DMS153 treated with DMSO at 0.1 percent for 48 hours (cell line): ENCODE measurements around the gene SYNPO.
A peak's percentile ranks its signal among the peaks of the same experiment; 100 is the strongest.

Source experiments
- DNase-seq: peaks from one replicate; lab custom pipeline; 2025; ENCODE audit not compliant: unreplicated experiment; lab: John Stamatoyannopoulos, UW

SYNPO gene

DNA sequence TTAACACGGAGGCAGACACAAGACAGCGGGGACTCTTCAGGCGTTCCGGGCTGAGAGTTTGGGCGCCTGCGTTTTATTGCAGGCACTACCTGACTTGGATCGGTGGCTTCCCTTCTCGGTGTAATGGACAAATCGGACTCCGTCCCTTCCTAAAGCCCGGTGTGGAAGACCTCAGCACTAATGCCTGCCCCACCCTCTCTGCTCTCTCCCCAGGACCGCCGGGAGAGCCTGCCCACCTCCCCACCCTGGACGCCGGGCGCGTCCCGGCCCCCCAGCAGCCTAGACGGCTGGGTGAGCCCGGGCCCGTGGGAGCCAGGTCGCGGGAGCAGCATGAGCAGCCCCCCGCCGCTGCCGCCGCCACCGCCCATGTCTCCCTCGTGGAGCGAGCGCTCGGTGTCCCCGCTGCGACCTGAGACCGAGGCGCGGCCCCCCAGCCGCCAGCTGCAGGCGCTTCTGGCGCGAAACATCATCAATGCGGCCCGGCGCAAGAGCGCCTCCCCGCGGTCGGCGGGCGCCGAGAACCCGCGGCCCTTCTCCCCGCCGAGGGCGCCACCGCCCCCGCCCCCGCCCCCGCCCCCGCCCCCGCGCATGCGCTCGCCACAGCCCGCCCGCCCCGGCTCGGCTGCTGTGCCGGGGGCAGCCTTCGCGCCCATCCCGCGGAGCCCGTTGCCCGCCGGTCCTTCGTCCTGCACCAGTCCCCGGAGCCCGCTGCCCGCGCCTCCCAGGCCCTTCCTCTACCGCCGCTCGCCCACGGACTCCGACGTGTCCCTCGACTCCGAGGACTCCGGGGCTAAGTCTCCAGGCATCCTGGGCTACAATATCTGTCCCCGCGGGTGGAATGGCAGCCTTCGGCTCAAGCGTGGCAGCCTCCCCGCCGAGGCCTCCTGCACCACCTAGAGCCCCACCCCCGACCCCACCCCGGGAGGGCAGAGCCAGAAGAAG lies 16.0 kb downstream of the SYNPO start:
- peak; percentile 4 for DNase-seq

DNA sequence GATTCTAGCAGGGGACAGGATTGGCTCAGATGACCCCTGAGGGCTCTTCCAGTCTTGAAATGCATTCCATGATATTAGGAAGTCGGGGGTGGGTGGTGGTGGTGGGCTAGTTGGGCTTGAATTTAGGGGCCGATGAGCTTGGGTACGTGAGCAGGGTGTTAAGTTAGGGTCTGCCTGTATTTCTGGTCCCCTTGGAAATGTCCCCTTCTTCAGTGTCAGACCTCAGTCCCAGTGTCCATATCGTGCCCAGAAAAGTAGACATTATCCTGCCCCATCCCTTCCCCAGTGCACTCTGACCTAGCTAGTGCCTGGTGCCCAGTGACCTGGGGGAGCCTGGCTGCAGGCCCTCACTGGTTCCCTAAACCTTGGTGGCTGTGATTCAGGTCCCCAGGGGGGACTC lies 17.7 kb downstream of the SYNPO start:
- no peak for DNase-seq

GRCh38 chr5:150658699-150659265 lies 18.3 kb downstream of the SYNPO start:
- no peak for DNase-seq

DNA sequence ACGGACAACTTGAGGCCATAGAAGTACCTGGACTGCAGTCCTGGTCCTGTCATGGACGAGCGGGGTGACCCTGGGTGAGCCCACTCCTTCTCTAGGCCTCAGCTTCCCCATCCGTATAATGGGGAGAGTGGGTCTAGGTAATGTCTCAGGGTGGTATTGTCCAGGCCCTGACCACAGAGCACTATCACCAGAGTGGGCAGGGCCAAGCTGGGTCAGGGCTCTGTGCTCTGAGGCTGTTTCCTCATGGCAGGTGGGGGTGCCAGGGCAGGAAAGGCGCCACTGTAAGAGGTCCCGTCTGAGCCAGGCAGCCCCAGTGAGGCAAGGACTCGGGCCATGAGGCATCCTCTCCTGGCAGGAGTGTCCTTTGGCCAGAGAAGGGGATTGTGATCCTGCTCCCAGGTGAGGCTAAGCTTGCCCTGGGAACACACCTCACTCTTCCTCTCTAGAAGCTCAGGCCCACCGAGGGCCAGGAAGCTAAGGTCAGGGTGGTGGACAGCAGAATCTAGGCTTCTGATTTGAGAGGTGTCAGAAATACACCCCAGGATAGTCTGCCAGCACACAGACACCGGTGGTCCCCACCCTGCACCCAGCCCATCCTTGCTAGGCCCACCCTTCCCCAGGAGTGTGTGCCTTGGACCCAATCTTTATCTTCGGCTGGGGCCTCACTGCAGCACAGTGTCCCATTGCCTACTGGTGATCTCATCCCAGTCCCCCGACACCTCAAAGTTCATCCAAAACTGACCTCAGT lies 19.1 kb downstream of the SYNPO start:
- no peak for DNase-seq

- no peak for DNase-seq
These were observed 19.8 kb downstream of the SYNPO start for GRCh38 chr5:150660108-150660831.

GRCh38 chr5:150661086-150661485 lies 20.6 kb downstream of the SYNPO start, which contains the start of gene MYOZ3:
MYOZ3 (plus strand) TSS chr5:150661251; CDS start chr5:150662942, 1,691 bp downstream.
- DNase-seq, result no peak

- no peak for DNase-seq
These were observed 21.5 kb downstream of the SYNPO start for GRCh38 chr5:150661821-150662596.

DNA sequence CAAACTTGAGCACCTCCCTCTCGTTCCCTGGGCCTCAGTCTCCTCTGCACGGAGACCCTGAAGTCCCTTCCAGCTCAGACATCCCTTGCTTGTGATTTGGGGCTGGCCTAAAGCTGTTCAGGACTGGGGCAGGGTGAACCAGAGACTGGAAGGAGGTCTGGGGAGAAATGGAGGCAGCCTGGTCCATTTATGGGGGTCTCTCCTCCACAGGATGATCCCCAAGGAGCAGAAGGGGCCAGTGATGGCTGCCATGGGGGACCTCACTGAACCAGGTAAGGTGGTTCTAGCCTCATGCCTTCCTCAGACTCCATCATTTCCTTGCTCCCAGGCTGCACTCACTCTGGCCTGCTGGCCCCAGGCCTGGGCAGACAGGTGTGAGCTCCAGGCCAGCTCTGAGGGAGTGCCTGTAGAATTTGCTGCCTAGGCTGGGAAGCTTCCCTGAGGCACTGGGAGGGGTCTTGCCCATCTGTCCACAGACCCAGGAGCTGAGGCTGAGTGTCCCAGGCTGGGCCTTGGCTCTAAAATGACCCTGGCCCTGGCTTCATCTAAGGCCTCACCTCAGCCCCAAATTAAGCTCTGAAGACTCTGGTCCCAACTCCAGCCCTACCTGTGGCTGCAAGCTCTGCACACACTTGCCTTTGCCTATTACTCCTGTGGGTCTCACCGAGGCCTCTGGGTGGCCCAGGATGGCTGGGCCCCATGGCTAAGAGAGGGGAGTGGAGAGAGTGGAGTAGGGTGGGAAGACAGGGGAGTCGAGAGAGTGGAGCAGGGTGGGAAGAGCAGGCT lies 22.5 kb downstream of the SYNPO start:
- no peak for DNase-seq

DNA sequence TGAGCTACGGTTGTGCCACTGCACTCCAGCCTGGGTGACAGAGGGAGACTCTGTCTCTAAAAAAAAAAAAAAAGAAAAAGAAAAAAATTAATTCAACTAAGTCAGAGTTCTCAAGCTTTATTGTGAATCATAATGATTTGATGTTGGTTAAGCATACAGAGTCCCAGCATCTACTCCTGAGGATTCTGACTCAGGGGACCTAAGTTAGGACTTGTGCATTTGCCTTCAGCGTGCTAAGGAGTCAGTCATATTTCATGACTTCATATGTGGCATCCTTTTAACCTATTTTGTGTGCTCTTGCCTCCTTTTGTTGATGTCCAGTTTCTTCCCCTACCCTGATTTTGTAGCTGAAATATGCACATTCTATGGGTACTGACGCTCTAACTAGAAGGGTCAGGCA lies 23.5 kb downstream of the SYNPO start:
- DNase-seq, result no peak

DNA sequence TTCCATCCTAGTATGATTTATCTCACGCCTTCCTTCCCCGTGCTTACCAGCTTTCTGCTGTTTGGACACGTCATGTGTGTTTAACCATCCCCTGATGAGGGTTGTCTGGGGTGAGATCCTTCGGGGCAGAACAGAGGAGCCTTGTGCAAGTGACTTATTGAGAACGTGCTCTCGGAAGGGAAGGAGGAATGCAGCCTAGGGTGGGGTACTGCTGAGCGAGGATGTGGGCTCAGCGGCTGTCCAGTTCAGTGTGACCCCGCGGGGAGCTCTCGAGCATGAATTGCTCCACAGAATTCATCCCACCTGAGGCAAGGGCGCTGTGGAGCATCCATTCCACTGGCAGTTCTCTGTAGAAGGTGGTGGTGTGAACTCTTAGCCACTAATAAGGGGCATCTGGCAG lies 24.6 kb downstream of the SYNPO start:
- no peak for DNase-seq

DNA sequence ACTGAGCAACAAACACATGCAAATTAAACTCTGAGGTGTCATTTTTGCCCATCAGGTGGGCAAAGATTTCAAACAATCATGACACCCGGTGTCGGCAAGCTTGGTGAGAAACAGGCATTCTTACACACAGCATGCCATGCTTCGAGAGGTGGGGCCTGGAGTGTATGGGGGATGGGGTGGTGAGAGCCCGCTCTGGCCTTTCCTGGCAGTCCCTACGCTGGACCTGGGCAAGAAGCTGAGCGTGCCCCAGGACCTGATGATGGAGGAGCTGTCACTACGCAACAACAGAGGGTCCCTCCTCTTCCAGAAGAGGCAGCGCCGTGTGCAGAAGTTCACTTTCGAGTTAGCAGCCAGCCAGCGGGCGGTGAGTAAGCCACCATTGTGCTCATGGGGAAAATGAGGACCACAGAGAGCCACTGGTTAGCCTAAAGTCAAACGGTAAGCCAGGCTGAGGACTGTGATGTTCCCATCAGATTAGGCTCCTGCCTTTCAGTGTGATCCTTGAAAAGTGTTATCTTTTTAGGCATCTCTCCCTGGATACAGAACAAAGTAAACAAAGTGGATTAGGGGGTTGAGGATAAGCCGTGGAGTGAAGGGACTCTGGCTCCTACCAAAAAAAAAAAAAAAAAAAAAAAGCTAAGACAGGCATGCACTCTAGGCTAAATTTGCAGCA lies 30.0 kb downstream of the SYNPO start:
- no peak for DNase-seq

DNA sequence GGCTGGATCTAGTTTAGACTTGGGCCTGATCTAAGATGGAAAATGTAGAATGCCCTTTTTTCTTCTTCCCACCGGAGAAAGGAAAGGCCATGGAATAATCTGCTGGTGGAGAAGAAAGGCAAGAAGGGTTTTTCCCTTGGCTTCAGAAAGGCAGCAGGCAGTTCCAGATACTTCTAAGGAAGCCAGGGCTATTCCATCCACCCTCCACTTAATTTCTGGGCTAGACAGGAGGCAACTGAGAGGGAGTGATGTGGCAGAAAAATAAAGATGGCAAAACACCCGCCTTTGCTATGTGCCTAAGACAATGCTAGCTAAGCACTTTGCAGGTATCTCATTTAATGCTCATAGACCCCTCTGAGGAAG lies 30.5 kb downstream of the SYNPO start:
- DNase-seq, result no peak

DNA sequence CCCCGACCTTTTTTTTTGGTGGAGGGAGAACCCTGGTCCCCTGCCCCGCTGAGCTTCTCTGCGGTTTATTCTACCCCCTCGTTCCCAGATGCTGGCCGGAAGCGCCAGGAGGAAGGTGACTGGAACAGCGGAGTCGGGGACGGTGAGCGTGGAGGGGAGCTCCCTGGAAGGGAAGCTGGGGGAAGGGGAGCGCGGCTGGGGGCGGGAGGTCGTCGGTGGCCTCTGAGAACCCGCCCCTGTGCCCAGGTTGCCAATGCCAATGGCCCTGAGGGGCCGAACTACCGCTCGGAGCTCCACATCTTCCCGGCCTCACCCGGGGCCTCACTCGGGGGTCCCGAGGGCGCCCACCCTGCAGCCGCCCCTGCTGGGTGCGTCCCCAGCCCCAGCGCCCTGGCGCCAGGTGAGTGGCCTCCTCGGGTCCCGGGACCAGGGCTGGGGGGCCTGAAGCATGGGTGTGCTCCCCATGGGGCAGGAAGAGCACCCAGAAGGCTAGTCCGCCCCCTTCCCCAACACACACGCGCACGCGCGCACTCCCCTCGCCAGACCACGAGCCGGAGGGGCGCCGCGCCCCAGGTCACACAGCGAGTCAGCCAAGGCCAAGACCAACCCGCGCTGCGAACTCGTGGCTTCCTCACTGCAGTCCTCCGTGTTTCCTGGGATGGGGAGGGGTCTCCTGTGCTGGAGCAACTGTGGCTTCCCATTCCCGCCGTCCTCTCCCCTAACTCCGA lies 31.2 kb downstream of the SYNPO start:
- DNase-seq, result no peak

DNA sequence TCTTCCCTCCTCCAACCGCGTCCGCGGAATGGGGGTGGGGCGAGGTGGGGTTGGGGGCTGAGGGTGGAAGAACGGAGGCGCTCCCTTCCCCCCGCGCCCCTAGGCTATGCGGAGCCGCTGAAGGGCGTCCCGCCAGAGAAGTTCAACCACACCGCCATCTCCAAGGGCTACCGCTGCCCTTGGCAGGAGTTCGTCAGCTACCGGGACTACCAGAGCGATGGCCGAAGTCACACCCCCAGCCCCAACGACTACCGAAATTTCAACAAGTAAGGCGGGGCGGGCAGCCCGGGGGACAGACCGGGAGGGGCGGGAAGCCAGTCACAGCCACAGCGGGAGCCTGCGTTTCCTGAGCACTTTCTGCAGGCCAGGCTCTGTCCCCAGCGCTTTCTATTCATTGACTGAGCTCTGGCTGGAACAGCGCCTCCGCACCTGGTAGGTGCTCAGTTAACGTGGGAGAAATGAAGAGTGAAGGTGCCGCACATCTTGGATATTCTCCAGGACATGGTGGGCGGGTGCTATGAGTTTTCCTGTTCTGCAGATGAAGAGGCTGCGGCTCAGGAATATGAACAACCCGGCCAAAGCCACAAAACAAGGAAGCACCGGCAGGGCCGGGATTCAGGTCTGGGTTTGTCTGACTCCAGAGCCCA lies 31.9 kb downstream of the SYNPO start:
- no peak for DNase-seq

DNA sequence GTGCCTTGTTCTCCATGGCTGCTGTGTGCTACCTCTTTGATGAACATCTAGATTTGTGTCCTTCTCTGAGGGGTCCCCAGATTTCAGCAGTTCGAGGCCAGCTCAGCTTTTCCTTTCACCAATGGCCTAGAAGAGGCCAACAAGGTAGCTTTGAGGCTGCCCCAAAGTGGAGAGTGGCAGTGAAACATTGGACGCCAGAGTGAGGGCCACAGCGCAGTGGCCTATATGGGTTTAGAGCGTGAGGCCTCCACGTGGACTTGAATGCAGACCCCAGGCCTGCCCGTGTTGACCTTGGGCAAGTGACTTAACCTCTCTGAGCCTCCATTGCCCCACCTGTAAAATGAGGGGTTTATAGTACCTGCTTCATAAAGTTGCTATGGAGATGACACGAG lies 32.4 kb downstream of the SYNPO start:
- DNase-seq, result no peak

GRCh38 chr5:150674341-150674821 lies 33.9 kb downstream of the SYNPO start:
- no peak for DNase-seq

- DNase-seq, result no peak
These were observed 34.6 kb downstream of the SYNPO start for GRCh38 chr5:150675069-150675468.

GRCh38 chr5:150676578-150676977 lies 36.1 kb downstream of the SYNPO start:
- no peak for DNase-seq
